HG02852 (cell line): ENCODE measurements around the gene FN3KRP.

Source experiments
- ATAC-seq: cut with Tn5 transposase; IDR thresholded peaks from one replicate; pipeline ENCODE4 v1.9.1; 2021; ENCODE audit warnings: mild to moderate bottlenecking, moderate library complexity; ENCODE audit not compliant: unreplicated experiment

The FN3KRP gene

GRCh38 chr17:82703935-82704865 lies 12.3 kb upstream of the FN3KRP start:
- no peak for ATAC-seq

GRCh38 chr17:82704886-82705285 lies 11.6 kb upstream of the FN3KRP start:
- ATAC-seq, result no peak

- no peak for ATAC-seq
Observed at GRCh38 chr17:82705756-82706155, 10.8 kb upstream of the FN3KRP start.

- no peak for ATAC-seq
Observed at GRCh38 chr17:82709024-82709675, 7.4 kb upstream of the FN3KRP start.

GRCh38 chr17:82709676-82710498 lies 6.6 kb upstream of the FN3KRP start:
- ATAC-seq, result no peak

- no peak for ATAC-seq
Observed at GRCh38 chr17:82710499-82711232, 5.8 kb upstream of the FN3KRP start.

GRCh38 chr17:82713071-82713723 lies 3.3 kb upstream of the FN3KRP start:
- ATAC-seq, result no peak

GRCh38 chr17:82718986-82719685 lies 2.6 kb downstream of the FN3KRP start:
- ATAC-seq, result no peak

GRCh38 chr17:82720204-82720603 lies 3.7 kb downstream of the FN3KRP start:
- no peak for ATAC-seq

- ATAC-seq, result no peak
Observed at GRCh38 chr17:82722341-82723013, 6.0 kb downstream of the FN3KRP start.

GRCh38 chr17:82723169-82723807 lies 6.8 kb downstream of the FN3KRP start:
- no peak for ATAC-seq

- no peak for ATAC-seq
Observed at GRCh38 chr17:82726427-82726826, 9.9 kb downstream of the FN3KRP start.

- ATAC-seq, result no peak
Observed at GRCh38 chr17:82729479-82730260, 13.2 kb downstream of the FN3KRP start.

GRCh38 chr17:82732118-82732743 lies 15.7 kb downstream of the FN3KRP start:
- no peak for ATAC-seq

GRCh38 chr17:82734987-82735866 lies 18.7 kb downstream of the FN3KRP start, which contains the start of gene FN3K:
Gene FN3K (plus strand): TSS chr17:82735615. CDS start chr17:82735637, 22 bp downstream.
- no peak for ATAC-seq

- no peak for ATAC-seq
Observed at GRCh38 chr17:82736511-82737185, 20.1 kb downstream of the FN3KRP start.
